ENCODE results near the gene RFTN1.

RFTN1 gene

GRCh38 chr3:16381426-16381825 lies 132.1 kb downstream of the RFTN1 start:
- Histone ChIP-seq H3K9ac (ENCODE audit: low read depth, low read length, poor library complexity) (no peak overlapping the region), H3K4me3 (ENCODE audit: low read length in 2 of 2) (no peak overlapping the region), H2BK15ac (ENCODE audit: low read length) (no peak overlapping the region), H3K79me1 (ENCODE audit: low read depth, low read length) (no peaks in the 10 kb centered on the region), H3K4me1 (ENCODE audit: control insufficient read depth in 2 of 2, insufficient read depth in 1 of 2, low read depth in 1 of 2, low read length in 2 of 2) (no peaks in the 10 kb centered on the region), H3K4ac (ENCODE audit: low read length) (no peak overlapping the region), H3K27ac (replicated peaks; ENCODE audit: low read length) (no peak overlapping the region), H3K18ac (ENCODE audit: low read length) (no peak overlapping the region), H3K14ac (ENCODE audit: low read length) (no peak overlapping the region), H2AK5ac (ENCODE audit: low read depth, low read length) (no peak overlapping the region), H2BK5ac (ENCODE audit: low read length) (no peak overlapping the region), H3K27me3 (ENCODE audit: control insufficient read depth in 3 of 3, insufficient read depth in 3 of 3, low read depth in 1 of 3, low read length in 3 of 3) (no peaks in the 10 kb centered on the region), H4K8ac (ENCODE audit: low read depth, low read length) (no peak overlapping the region), H2AFZ (ENCODE audit: low read length) (no peak overlapping the region), H3K36me3 (replicated peaks in 1 of 2; ENCODE audit: control insufficient read depth in 2 of 2, insufficient read depth in 2 of 2, low read length in 2 of 2) (no peaks in the 10 kb centered on the region), H2BK12ac (ENCODE audit: low read length) (no peak overlapping the region), H2BK120ac (ENCODE audit: low read depth, low read length) (no peak overlapping the region), H4K91ac (ENCODE audit: low read depth, low read length, poor library complexity) (no peak overlapping the region), H3K23ac (ENCODE audit: low read depth, low read length, poor library complexity) (no peak overlapping the region), H3K4me2 (ENCODE audit: insufficient read depth, low read length, poor library complexity, severe bottlenecking) (no peak overlapping the region), H3K9me3 (replicated peaks in 1 of 2; ENCODE audit: control insufficient read depth in 2 of 2, insufficient read depth in 1 of 2, low read depth in 1 of 2, low read length in 2 of 2) (peaks cover 2 to 7% of the 10 kb centered on the region in 2 donors)
- DNase-seq (ENCODE audit: low spot score): no peak
- no CpG with 5 or more reads among the region's 4 CpGs for WGBS, 2 donors (ENCODE audit: extremely low coverage in 2 of 2, insufficient read length in 2 of 2, insufficient replicate concordance in 1 of 2)

- no CpG with 5 or more reads among the region's 1 CpG for WGBS, 2 donors (ENCODE audit: extremely low coverage in 2 of 2, insufficient read length in 2 of 2, insufficient replicate concordance in 1 of 2)
- Histone ChIP-seq H3K36me3 (replicated peaks in 1 of 2; ENCODE audit: control insufficient read depth in 2 of 2, insufficient read depth in 2 of 2, low read length in 2 of 2) (no peaks in the 10 kb centered on the region), H3K9me3 (replicated peaks in 1 of 2; ENCODE audit: control insufficient read depth in 2 of 2, insufficient read depth in 1 of 2, low read depth in 1 of 2, low read length in 2 of 2) (peaks cover 2 to 7% of the 10 kb centered on the region in 2 donors), H3K14ac (ENCODE audit: low read length) (no peak overlapping the region), H3K4me3 (ENCODE audit: low read length in 2 of 2) (no peak overlapping the region), H3K27ac (replicated peaks; ENCODE audit: low read length) (no peak overlapping the region), H3K79me1 (ENCODE audit: low read depth, low read length) (no peaks in the 10 kb centered on the region), H3K4me2 (ENCODE audit: insufficient read depth, low read length, poor library complexity, severe bottlenecking) (no peak overlapping the region), H3K9ac (ENCODE audit: low read depth, low read length, poor library complexity) (no peak overlapping the region), H2AK5ac (ENCODE audit: low read depth, low read length) (no peak overlapping the region), H3K27me3 (ENCODE audit: control insufficient read depth in 3 of 3, insufficient read depth in 3 of 3, low read depth in 1 of 3, low read length in 3 of 3) (no peaks in the 10 kb centered on the region), H4K8ac (ENCODE audit: low read depth, low read length) (no peak overlapping the region), H3K23ac (ENCODE audit: low read depth, low read length, poor library complexity) (no peak overlapping the region), H2BK5ac (ENCODE audit: low read length) (no peak overlapping the region), H3K4me1 (ENCODE audit: control insufficient read depth in 2 of 2, insufficient read depth in 1 of 2, low read depth in 1 of 2, low read length in 2 of 2) (no peaks in the 10 kb centered on the region), H3K4ac (ENCODE audit: low read length) (no peak overlapping the region), H2BK12ac (ENCODE audit: low read length) (no peak overlapping the region), H2BK15ac (ENCODE audit: low read length) (no peak overlapping the region), H2AFZ (ENCODE audit: low read length) (no peak overlapping the region), H3K18ac (ENCODE audit: low read length) (no peak overlapping the region), H4K91ac (ENCODE audit: low read depth, low read length, poor library complexity) (no peak overlapping the region), H2BK120ac (ENCODE audit: low read depth, low read length) (no peak overlapping the region)
- no peak for DNase-seq (ENCODE audit: low spot score)
Measured at GRCh38 chr3:16380421-16380820, 133.1 kb downstream of the RFTN1 start.

GRCh38 chr3:16379838-16380237 lies 133.7 kb downstream of the RFTN1 start:
- Histone ChIP-seq H3K4me2 (ENCODE audit: insufficient read depth, low read length, poor library complexity, severe bottlenecking) (no peak overlapping the region), H3K14ac (ENCODE audit: low read length) (no peak overlapping the region), H3K4me3 (ENCODE audit: low read length in 2 of 2) (no peak overlapping the region)

GRCh38 chr3:16378920-16379319 lies 134.6 kb downstream of the RFTN1 start:
- no peak for DNase-seq (ENCODE audit: low spot score)
- Histone ChIP-seq H3K4me1 (ENCODE audit: control insufficient read depth in 2 of 2, insufficient read depth in 1 of 2, low read depth in 1 of 2, low read length in 2 of 2) (peaks cover 0 to 7% of the 10 kb centered on the region in 2 donors), H2AFZ (ENCODE audit: low read length) (no peak overlapping the region), H2AK5ac (ENCODE audit: low read depth, low read length) (no peak overlapping the region), H2BK5ac (ENCODE audit: low read length) (no peak overlapping the region), H3K4me3 (ENCODE audit: low read length in 2 of 2) (no peak overlapping the region), H3K9ac (ENCODE audit: low read depth, low read length, poor library complexity) (no peak overlapping the region), H3K14ac (ENCODE audit: low read length) (no peak overlapping the region), H3K36me3 (replicated peaks in 1 of 2; ENCODE audit: control insufficient read depth in 2 of 2, insufficient read depth in 2 of 2, low read length in 2 of 2) (no peaks in the 10 kb centered on the region), H2BK12ac (ENCODE audit: low read length) (no peak overlapping the region), H3K4ac (ENCODE audit: low read length) (no peak overlapping the region), H3K9me3 (replicated peaks in 1 of 2; ENCODE audit: control insufficient read depth in 2 of 2, insufficient read depth in 1 of 2, low read depth in 1 of 2, low read length in 2 of 2) (peaks cover 2 to 7% of the 10 kb centered on the region in 2 donors), H2BK15ac (ENCODE audit: low read length) (no peak overlapping the region), H3K27ac (replicated peaks; ENCODE audit: low read length) (no peak overlapping the region), H2BK120ac (ENCODE audit: low read depth, low read length) (no peak overlapping the region), H3K23ac (ENCODE audit: low read depth, low read length, poor library complexity) (no peak overlapping the region), H3K27me3 (ENCODE audit: control insufficient read depth in 3 of 3, insufficient read depth in 3 of 3, low read depth in 1 of 3, low read length in 3 of 3) (no peaks in the 10 kb centered on the region), H3K4me2 (ENCODE audit: insufficient read depth, low read length, poor library complexity, severe bottlenecking) (no peak overlapping the region), H3K79me1 (ENCODE audit: low read depth, low read length) (no peaks in the 10 kb centered on the region), H3K18ac (ENCODE audit: low read length) (no peak overlapping the region), H4K91ac (ENCODE audit: low read depth, low read length, poor library complexity) (no peak overlapping the region), H4K8ac (ENCODE audit: low read depth, low read length) (no peak overlapping the region)
- no CpG with 5 or more reads among the region's 3 CpGs for WGBS, 2 donors (ENCODE audit: extremely low coverage in 2 of 2, insufficient read length in 2 of 2, insufficient replicate concordance in 1 of 2)

More at GRCh38 chr3:16379838-16380237, 133.7 kb downstream of the RFTN1 start:
- Histone ChIP-seq H2BK120ac (ENCODE audit: low read depth, low read length) (no peak overlapping the region), H3K9me3 (replicated peaks in 1 of 2; ENCODE audit: control insufficient read depth in 2 of 2, insufficient read depth in 1 of 2, low read depth in 1 of 2, low read length in 2 of 2) (peaks cover 2 to 7% of the 10 kb centered on the region in 2 donors), H3K4ac (ENCODE audit: low read length) (no peak overlapping the region), H4K8ac (ENCODE audit: low read depth, low read length) (no peak overlapping the region), H3K9ac (ENCODE audit: low read depth, low read length, poor library complexity) (no peak overlapping the region), H3K23ac (ENCODE audit: low read depth, low read length, poor library complexity) (no peak overlapping the region), H2BK5ac (ENCODE audit: low read length) (no peak overlapping the region), H2BK15ac (ENCODE audit: low read length) (no peak overlapping the region), H3K36me3 (replicated peaks in 1 of 2; ENCODE audit: control insufficient read depth in 2 of 2, insufficient read depth in 2 of 2, low read length in 2 of 2) (no peaks in the 10 kb centered on the region), H2BK12ac (ENCODE audit: low read length) (no peak overlapping the region), H3K27ac (replicated peaks; ENCODE audit: low read length) (no peak overlapping the region), H2AK5ac (ENCODE audit: low read depth, low read length) (no peak overlapping the region), H3K79me1 (ENCODE audit: low read depth, low read length) (no peaks in the 10 kb centered on the region), H3K18ac (ENCODE audit: low read length) (no peak overlapping the region), H3K4me1 (ENCODE audit: control insufficient read depth in 2 of 2, insufficient read depth in 1 of 2, low read depth in 1 of 2, low read length in 2 of 2) (peaks cover 0 to 2% of the 10 kb centered on the region in 2 donors), H2AFZ (ENCODE audit: low read length) (no peak overlapping the region), H4K91ac (ENCODE audit: low read depth, low read length, poor library complexity) (no peak overlapping the region), H3K27me3 (ENCODE audit: control insufficient read depth in 3 of 3, insufficient read depth in 3 of 3, low read depth in 1 of 3, low read length in 3 of 3) (no peaks in the 10 kb centered on the region)
- no CpG with 5 or more reads among the region's 2 CpGs for WGBS, 2 donors (ENCODE audit: extremely low coverage in 2 of 2, insufficient read length in 2 of 2, insufficient replicate concordance in 1 of 2)
- DNase-seq (ENCODE audit: low spot score): no peak

Measured in neuronal stem cell (in vitro differentiated cells).